GM23338 (cell line): ENCODE results near the gene SLCO3A1.

ENCODE experiments used
- EZH2 ChIP-seq: fragments of 200-600 bp; sonication (generic); IDR thresholded peaks from one replicate; pipeline ENCODE4 v1.8.0; 2017; ENCODE audit warnings: antibody characterized with exemption, mild to moderate bottlenecking, low read depth; ENCODE audit not compliant: unreplicated experiment
- JUNB ChIP-seq: IDR thresholded peaks from one replicate; pipeline ENCODE4 v1.6.1; 2016; ENCODE audit warnings: antibody characterized with exemption; ENCODE audit not compliant: unreplicated experiment
- POLR2AphosphoS5 ChIP-seq: IDR thresholded peaks from 2 replicates; pipeline ENCODE4 v1.6.1; 2016; ENCODE audit warnings: antibody characterized with exemption, low read depth
- STAT1 ChIP-seq: IDR thresholded peaks from one replicate; pipeline ENCODE4 v1.6.1; 2016; ENCODE audit warnings: antibody characterized with exemption; ENCODE audit not compliant: unreplicated experiment
- ZNF114 ChIP-seq: fragments of 250-450 bp; sonication (Bioruptor Pico); IDR thresholded peaks from 2 replicates; pipeline ENCODE4 v1.5.0; 2020; ENCODE audit warnings: mild to moderate bottlenecking, moderate library complexity
- TF ChIP-seq, protein P1 (sequence below), 2 experiments: fragments of 200-600 bp in 1 of 2; sonication (generic) in 1 of 2; conservative IDR thresholded peaks; 2 replicates each; pipeline versions ENCODE4 v1.5.1 to v1.6.1; 2016 to 2017; ENCODE audit warnings: antibody characterized with exemption in 2 of 2, low read depth in 2 of 2, mild to moderate bottlenecking in 2 of 2, moderate library complexity in 1 of 2
- TF ChIP-seq, protein P2 (sequence below): IDR thresholded peaks from one replicate; pipeline ENCODE4 v1.6.1; 2018; ENCODE audit warnings: antibody characterized with exemption; ENCODE audit not compliant: unreplicated experiment

DNA sequence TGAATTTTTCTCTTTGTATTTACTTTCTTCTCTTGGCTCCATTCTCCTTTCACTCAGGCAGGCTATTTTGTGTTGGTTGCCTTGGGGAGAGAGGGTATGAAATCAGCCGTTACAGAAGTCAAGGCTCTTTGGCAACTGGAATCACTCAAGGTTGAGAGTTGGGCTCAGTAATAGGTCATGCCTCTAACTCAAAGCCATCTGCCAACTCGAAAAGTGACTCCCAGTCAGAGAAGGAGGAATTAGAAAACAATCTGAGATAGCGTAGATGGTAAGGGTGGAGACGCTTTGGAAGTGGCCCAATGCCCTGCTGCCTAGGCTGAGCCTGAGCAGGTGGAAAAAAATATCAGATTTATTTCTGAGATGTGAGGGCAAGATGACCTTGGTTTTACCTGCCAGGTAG, 334.5 kb downstream of the SLCO3A1 start:
- TF ChIP-seq, protein P1, sequence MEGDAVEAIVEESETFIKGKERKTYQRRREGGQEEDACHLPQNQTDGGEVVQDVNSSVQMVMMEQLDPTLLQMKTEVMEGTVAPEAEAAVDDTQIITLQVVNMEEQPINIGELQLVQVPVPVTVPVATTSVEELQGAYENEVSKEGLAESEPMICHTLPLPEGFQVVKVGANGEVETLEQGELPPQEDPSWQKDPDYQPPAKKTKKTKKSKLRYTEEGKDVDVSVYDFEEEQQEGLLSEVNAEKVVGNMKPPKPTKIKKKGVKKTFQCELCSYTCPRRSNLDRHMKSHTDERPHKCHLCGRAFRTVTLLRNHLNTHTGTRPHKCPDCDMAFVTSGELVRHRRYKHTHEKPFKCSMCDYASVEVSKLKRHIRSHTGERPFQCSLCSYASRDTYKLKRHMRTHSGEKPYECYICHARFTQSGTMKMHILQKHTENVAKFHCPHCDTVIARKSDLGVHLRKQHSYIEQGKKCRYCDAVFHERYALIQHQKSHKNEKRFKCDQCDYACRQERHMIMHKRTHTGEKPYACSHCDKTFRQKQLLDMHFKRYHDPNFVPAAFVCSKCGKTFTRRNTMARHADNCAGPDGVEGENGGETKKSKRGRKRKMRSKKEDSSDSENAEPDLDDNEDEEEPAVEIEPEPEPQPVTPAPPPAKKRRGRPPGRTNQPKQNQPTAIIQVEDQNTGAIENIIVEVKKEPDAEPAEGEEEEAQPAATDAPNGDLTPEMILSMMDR (conservative IDR thresholded peaks at IDR 0.05; ENCODE audit: low read depth in 2 of 2), result no peak
- TF ChIP-seq, protein P2, sequence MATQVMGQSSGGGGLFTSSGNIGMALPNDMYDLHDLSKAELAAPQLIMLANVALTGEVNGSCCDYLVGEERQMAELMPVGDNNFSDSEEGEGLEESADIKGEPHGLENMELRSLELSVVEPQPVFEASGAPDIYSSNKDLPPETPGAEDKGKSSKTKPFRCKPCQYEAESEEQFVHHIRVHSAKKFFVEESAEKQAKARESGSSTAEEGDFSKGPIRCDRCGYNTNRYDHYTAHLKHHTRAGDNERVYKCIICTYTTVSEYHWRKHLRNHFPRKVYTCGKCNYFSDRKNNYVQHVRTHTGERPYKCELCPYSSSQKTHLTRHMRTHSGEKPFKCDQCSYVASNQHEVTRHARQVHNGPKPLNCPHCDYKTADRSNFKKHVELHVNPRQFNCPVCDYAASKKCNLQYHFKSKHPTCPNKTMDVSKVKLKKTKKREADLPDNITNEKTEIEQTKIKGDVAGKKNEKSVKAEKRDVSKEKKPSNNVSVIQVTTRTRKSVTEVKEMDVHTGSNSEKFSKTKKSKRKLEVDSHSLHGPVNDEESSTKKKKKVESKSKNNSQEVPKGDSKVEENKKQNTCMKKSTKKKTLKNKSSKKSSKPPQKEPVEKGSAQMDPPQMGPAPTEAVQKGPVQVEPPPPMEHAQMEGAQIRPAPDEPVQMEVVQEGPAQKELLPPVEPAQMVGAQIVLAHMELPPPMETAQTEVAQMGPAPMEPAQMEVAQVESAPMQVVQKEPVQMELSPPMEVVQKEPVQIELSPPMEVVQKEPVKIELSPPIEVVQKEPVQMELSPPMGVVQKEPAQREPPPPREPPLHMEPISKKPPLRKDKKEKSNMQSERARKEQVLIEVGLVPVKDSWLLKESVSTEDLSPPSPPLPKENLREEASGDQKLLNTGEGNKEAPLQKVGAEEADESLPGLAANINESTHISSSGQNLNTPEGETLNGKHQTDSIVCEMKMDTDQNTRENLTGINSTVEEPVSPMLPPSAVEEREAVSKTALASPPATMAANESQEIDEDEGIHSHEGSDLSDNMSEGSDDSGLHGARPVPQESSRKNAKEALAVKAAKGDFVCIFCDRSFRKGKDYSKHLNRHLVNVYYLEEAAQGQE, result no peak
- TF ChIP-seq POLR2AphosphoS5 (no peak), EZH2 (no peak), STAT1 (no peak), ZNF114 (CRISPR knock-in tag) (no peak), JUNB (no peak)
